NB4 (cell line): Measurements from ENCODE around the gene ADAM12.

ENCODE experiments used
- CTCF ChIP-seq: IDR thresholded peaks from one replicate; pipeline ENCODE4 v1.5.1; 2012; ENCODE audit warnings: low read depth, low read length
- POLR2A ChIP-seq: IDR thresholded peaks from 2 replicates; pipeline ENCODE4 v1.6.1; 2011; ENCODE audit warnings: mild to moderate bottlenecking; ENCODE audit not compliant: insufficient read length; ENCODE audit errors: extremely low read depth

GRCh38 chr10:126235091-126235978 lies 152.9 kb downstream of the ADAM12 start:
- TF ChIP-seq CTCF (no peak), POLR2A (no peak)
